ENCODE measurements around the gene BICD1. TPM values are rescaled to one million over a fixed set of nuclear protein-coding genes. Genes with fewer than 3 reads are reported as not detected.

BICD1 gene
- total RNA-seq, 1 donor from 2014 or later = 13.1 TPM

DNA sequence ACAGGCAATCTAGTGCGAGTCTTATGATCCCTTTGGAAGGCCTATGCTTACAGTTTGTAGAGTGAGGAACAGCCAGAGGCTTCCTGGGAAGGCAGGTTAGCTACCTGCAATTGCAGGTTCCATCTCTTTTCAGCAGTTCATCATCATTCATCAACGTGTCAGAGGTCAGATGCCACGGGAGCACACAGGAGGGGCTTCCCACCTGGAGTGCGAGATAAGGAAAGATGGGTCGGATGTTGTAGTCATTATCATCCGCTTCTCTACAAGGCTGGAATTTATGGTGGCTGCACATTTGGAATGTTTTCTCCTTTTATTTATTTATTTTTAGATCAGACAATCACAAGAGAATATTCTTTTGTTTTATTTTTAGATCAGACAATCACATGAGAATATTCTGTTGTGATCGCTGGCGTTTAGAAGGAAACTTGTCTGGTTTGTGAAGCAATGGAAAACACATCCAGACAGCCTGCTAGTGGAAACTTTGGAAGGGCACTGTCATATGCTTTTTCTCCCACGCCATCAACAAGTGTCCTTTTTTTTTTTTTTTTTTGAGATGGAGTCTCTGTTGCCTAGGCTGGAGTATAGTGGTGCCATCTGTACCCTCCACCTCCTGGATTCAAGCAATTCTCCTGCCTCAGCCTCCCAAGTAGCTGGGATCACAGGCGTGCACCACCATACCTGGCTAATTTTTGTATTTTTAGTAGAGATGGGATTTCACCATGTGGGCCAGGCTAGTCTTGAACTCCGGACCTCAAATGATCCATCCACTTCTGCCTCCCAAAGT, 1.9 kb upstream of the BICD1 start:
- TF ChIP-seq, protein P1, sequence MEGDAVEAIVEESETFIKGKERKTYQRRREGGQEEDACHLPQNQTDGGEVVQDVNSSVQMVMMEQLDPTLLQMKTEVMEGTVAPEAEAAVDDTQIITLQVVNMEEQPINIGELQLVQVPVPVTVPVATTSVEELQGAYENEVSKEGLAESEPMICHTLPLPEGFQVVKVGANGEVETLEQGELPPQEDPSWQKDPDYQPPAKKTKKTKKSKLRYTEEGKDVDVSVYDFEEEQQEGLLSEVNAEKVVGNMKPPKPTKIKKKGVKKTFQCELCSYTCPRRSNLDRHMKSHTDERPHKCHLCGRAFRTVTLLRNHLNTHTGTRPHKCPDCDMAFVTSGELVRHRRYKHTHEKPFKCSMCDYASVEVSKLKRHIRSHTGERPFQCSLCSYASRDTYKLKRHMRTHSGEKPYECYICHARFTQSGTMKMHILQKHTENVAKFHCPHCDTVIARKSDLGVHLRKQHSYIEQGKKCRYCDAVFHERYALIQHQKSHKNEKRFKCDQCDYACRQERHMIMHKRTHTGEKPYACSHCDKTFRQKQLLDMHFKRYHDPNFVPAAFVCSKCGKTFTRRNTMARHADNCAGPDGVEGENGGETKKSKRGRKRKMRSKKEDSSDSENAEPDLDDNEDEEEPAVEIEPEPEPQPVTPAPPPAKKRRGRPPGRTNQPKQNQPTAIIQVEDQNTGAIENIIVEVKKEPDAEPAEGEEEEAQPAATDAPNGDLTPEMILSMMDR (IDR thresholded peaks at IDR 0.05; ENCODE audit: insufficient read depth, low read length, poor library complexity, severe bottlenecking) = no peak
- DNase-seq (ENCODE audit: low read depth) = no peak
- no peak overlapping the region for H3K4me3 ChIP-seq (ENCODE audit: low read depth, low read length)
- no peaks in the 10 kb centered on the region for H3K36me3 ChIP-seq (ENCODE audit: control insufficient read depth, insufficient read depth, low read length)
- H3K27me3 ChIP-seq (ENCODE audit: control insufficient read depth, insufficient read depth, low read length) = no peaks in the 10 kb centered on the region

DNA sequence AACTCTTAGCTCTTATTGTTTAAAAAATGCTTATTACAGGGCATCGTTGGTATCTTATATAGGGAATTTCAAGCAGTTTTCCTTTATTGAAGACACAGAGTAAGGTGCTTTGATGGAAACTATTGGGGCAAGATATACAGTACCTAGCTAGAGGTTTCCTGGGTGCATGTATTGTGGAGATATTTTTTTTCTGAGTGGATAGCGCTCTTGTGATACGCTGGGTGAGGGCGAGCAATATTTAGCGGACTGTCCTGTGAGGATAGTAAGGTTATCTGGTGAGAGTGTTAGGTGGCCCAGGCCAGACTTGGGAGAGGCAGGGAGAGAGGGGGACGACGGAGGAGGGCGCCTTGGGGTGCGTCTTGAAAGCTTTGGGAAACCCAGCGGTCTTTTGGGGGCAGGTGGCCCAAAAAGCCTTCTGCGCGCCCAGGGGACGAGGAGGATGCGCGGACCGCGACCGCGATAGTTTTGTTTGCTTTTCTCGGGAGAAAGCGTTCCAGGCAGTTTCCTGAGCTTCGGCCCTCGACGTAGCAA, 596 bp upstream of the BICD1 start:
- Histone ChIP-seq H3K4me3 (ENCODE audit: low read depth, low read length) (peak overlapping the region; percentile 80), H3K36me3 (ENCODE audit: control insufficient read depth, insufficient read depth, low read length) (no peaks in the 10 kb centered on the region), H3K27me3 (ENCODE audit: control insufficient read depth, insufficient read depth, low read length) (no peaks in the 10 kb centered on the region)
- DNase-seq (ENCODE audit: low read depth) = no peak
- TF ChIP-seq, protein P1 (IDR thresholded peaks at IDR 0.05; ENCODE audit: insufficient read depth, low read length, poor library complexity, severe bottlenecking) = no peak

DNA sequence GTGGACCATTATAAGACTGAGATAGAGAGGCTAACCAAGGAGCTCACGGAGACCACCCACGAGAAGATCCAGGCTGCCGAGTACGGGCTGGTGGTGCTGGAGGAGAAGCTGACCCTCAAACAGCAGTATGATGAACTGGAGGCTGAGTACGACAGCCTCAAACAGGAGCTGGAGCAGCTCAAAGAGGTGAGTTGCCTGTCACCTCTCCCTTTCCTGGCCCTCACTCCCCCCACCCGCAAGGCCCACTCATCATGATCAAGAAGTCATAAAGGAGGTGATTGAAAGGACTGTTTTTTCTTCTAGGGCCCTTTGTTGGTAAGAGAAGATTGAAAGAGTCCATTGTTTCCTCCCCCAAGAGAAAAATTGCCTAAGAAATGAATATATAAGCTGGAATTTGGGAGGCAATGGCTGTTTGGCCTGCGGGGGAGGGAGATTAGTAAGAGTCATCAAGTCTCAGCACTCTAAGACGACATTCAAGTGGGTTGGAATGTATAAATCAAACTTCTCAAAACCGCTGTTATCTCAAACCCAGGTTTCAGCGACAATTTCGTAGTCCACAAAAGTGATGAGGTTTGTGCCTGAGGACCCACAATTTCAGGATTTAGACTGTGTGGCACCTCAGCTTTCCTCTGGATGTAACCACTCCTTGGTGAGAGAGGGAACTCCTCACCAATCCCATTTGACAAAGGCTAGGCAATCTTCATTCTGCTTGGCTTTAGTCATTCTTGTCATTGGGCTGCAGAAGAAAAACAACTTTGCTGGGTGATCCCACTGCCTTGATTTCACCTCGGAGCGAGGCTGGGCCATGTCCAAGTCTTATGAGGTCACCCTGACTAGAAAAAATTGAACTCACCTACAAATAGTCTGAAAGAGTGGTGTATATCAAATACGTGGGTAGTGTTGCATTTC, 966 bp downstream of the BICD1 start:
- no peak for DNase-seq (ENCODE audit: low read depth)
- H3K27me3 ChIP-seq (ENCODE audit: control insufficient read depth, insufficient read depth, low read length) = no peaks in the 10 kb centered on the region
- TF ChIP-seq, protein P1 (IDR thresholded peaks at IDR 0.05; ENCODE audit: insufficient read depth, low read length, poor library complexity, severe bottlenecking) = no peak

GRCh38 chr12:32108787-32109186, 2.1 kb downstream of the BICD1 start:
- H3K36me3 ChIP-seq (ENCODE audit: control insufficient read depth, insufficient read depth, low read length) = no peaks in the 10 kb centered on the region
- TF ChIP-seq, protein P1 (IDR thresholded peaks at IDR 0.05; ENCODE audit: insufficient read depth, low read length, poor library complexity, severe bottlenecking) = no peak
- no peaks in the 10 kb centered on the region for H3K27me3 ChIP-seq (ENCODE audit: control insufficient read depth, insufficient read depth, low read length)
- peak overlapping the region; percentile 80 for H3K4me3 ChIP-seq (ENCODE audit: low read depth, low read length)
- DNase-seq (ENCODE audit: low read depth) = no peak

More for the DNA sequence above, 966 bp downstream of the BICD1 start:
- Histone ChIP-seq H3K36me3 (ENCODE audit: control insufficient read depth, insufficient read depth, low read length) (no peaks in the 10 kb centered on the region), H3K4me3 (ENCODE audit: low read depth, low read length) (peak overlapping the region; percentile 80)

GRCh38 chr12:32110417-32110816, 3.8 kb downstream of the BICD1 start:
- TF ChIP-seq, protein P1 (IDR thresholded peaks at IDR 0.05; ENCODE audit: insufficient read depth, low read length, poor library complexity, severe bottlenecking) = no peak
- Histone ChIP-seq H3K4me3 (ENCODE audit: low read depth, low read length) (no peak overlapping the region), H3K36me3 (ENCODE audit: control insufficient read depth, insufficient read depth, low read length) (no peaks in the 10 kb centered on the region), H3K27me3 (ENCODE audit: control insufficient read depth, insufficient read depth, low read length) (no peaks in the 10 kb centered on the region)
- DNase-seq (ENCODE audit: low read depth) = no peak
